Activated CD8-positive, alpha-beta memory T cell treated with anti-CD3 and anti-CD28 coated beads, Interleukin-2, amount 50 U/mL, for 4 hours (primary cell): Measurements from ENCODE around the gene MPRIP.
A peak's percentile ranks its signal among the peaks of the same experiment; 100 is the strongest.

ENCODE experiments used
- DNase-seq: peaks from one replicate; pipeline ENCODE4 v3.0.0-alpha.2; 2020

The MPRIP gene

GRCh38 chr17:17200831-17201230, 158.6 kb downstream of the MPRIP start:
- no peak for DNase-seq

GRCh38 chr17:17201271-17201670, 159.0 kb downstream of the MPRIP start:
- no peak for DNase-seq

- DNase-seq = no peak
These were observed 159.7 kb downstream of the MPRIP start for GRCh38 chr17:17201907-17202306.

DNA sequence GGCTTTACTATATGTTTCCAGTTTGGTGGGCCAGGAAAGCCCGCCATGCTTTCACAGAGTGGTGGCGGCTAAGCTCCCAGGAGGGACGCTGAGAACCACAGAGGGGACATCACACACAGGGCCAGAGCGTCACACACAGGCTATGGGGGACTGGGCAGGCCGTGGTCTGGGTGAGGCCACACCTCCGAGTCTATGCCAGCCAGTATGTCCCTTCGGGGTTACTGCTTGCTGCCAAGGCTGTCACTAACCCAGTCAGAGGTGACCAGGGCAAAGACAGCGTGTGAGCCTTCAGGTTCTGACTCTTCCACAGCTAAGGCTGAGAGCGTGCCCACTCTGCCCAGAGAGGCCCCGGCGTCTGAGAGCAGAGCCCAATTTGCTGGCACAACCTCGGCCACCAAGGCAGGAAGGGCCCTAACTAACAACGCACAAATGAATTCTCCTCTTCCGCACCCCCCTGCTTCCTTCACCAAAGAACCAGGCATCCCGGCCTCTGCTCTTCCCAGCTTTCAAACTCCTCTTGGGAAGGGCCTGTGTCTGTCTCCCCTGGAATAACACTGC, 161.0 kb downstream of the MPRIP start:
- no peak for DNase-seq

DNA sequence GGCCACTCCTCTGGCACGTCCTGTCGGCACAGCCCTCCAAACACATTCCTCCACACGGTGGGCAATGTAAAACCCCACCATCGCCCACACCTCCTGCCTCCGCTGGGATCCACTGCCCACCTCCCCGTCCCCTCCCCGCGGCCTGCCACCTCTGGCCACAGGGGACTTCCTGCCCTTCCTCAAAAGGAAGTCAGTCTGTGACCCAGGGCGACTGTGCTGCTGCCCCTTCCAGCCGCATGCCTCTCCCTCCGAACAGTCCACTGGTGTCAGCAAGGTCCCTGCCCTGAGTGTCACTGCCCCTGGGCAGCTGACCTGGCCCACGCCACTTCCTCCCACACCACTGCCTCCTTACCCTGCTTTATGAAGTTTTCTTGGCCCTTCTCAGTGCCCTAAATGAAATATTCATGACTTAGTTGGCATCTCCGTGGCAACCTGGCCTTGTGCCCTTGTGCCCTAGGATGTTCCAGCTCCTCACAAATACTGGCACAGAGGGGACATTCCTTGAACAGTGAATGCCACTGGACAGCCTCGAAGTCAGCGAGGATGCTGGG, 161.9 kb downstream of the MPRIP start:
- DNase-seq = no peak

DNA sequence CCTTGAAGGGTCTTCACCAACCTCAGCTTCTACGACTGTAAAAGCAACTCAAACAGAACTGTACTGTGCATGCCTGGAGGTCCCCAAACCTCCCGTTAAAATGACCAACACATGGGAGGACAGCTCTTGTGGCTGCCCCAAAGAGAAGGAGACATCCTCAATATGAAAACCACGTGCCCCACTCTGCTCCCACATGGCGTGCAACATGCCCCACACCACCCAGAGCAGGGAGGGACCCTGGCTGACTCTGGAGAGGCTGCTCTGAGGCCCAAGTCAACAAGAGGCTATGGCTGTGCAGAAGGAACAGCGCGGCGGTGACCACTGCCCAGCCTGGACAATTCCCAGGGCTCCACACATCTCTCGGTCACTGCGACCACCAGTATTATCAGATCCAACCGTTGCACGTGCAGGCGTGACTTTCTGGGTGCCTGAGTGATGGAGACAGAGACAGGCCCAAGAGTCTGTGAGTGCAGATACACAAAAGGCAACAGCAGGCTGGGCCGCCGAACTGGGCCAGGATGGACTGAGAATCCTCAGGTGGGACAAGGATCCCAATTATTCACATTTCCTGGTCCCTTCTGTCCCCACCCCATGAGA, 162.5 kb downstream of the MPRIP start:
- DNase-seq = no peak

DNA sequence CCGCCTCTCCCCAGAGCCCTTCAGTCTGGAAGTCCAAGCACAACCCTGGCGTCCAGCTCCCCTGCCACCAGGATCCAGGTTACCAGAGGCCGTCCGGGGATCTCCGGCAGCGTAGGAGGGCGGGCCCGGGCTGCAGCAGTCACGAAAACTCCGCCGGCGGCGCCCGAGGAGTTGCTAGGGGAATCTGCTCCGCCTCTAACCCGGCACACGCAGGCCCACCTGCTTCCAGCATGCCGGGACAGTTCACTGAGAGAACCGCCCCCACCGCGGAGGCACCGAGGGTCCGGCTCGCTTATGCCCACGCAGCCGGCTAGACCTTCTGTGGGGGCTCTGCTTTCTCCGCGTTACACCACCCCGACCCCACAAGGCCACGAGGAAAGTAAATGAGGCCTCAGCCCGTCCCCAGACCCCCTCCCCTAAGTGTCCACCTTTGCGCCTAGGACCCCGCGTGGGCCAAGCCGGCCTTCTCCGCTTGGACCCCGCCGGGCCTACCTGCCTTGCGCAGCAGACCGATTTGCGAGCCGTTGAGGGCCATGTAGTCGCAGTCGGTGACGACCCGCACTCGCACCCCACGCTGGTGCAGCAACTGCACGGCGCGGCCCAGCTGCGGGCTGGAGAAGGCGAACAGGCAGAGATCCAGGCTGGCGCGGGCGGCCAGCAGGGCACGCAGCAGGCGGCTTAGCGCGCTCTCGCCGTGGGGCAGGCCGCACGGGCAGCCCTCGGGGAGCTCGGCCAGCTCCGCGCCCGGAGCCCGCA, 163.3 kb downstream of the MPRIP start:
- DNase-seq = peak; percentile 71

DNA sequence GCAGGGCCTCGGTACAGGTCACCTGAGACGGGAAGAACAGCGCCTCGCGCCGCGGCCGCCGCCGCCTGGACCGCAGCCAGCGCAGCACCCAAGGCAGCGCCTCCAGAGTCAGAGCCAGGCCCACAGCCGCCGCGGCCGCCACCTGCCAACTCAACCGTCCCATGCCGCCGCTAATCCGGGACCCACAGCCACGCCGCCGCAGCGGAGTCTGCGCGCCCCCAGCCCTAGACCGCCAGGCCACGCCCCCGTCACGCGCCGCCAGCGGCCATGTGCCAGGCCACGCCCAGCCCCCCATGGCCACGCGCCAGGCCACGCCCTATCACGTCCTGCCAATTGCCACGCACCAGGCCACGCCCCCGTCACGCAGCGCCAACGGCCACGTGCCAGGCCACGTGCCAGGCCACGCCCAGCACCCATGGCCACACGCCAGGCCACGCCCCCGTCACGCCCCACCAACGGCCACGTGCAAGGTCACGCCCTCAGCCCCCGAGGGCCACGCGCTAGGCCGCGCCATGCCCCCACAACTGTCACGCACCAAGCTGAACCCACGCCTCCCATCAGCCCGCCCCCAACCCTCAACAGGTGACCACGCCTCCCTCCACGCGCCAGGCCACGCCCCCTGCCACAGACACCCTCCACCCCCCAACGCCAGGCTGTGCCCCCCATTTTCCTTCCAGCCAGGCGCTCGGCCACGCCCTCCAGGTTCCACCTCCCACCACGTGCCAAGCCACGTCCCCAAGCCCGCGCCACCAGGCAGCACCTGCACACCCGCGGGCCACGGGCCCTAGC, 164.1 kb downstream of the MPRIP start, which contains the start of gene PLD6:
Gene PLD6 (minus strand): TSS at position 210 of the 789 bp plus-strand sequence. CDS start 47 bp downstream, at position 163.
- peak; percentile 96 for DNase-seq

GRCh38 chr17:17206913-17207335, 164.7 kb downstream of the MPRIP start:
- DNase-seq = no peak

DNA sequence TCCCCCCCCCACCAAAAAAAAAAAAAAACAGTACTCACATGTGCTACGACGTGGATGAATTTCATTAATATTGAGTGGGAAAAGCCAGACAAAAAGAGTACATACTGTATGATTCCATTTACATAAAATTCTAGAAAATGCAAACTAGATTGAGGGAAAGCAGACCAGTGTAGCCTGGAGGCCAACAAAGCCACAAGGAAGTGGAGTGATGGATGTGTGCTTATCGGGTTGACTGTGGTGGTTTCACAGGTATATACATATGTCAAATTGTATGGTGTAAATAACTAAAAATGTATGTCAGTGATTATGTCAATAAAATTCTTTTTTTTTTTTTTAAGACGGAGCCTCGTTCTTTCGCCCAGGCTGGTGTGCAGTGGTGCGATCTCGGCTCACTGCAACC, 165.7 kb downstream of the MPRIP start:
- no peak for DNase-seq

- DNase-seq = no peak
These were observed 171.5 kb downstream of the MPRIP start for GRCh38 chr17:17213775-17214174.

DNA sequence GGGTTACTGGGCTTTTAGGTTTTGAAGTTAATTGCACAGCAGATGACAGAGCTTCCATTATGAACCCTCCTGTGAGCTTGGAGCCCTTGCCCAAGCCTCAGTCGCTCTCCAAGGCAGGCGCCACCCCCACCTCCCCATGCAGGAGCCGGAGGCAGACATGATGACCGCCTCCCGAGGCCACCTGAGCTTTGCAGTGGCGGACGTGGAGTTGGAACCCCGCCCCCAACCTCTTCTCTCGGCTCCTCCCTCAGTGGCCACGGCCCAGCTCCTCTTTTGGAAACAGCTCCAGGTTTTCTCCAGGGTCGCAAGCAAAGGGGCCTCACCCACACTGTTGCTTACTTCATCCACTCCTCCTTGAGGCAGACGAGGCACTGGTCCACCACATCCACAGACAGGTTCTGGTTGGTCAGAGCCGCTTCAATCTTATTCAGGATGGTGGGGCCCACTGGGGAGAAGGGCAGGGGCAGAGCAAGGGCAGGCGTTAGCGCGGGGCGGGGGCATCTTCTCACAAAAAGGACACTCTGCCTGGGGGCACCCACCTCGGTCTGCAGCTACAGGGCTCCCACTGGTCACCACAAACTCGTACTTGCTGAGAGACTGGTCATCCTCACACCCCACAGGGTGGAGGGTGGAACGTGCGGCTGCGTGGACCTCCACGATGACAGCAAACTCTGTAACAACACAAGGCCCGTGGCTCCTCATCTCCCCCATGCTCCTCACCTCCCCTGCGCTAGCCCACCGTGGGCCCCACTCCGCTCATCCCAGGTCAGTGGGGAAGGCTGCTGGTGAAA, 172.6 kb downstream of the MPRIP start:
- no peak for DNase-seq

DNA sequence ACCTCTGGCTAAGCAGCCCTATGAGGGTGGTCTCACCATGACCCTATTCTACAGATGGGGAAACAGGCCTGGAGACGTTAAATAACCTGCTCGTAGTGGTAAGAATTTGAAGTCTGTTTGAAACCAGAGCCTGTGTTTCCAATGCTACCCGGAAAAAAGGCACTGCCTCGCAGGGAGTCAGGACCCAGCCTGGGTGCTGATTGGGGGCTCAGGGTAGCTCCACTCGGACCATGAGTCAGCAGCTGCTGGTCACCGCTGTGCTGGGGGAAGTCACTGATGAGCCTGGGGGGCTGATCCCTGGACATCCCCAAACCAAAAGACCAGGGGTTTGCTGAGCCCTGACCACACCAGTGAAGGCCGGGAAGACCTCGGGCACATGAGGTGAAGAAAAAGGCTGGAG, 173.3 kb downstream of the MPRIP start:
- DNase-seq = no peak

- DNase-seq = no peak
These were observed 174.0 kb downstream of the MPRIP start for GRCh38 chr17:17216236-17216635.

GRCh38 chr17:17216776-17217175, 174.5 kb downstream of the MPRIP start:
- DNase-seq = no peak

DNA sequence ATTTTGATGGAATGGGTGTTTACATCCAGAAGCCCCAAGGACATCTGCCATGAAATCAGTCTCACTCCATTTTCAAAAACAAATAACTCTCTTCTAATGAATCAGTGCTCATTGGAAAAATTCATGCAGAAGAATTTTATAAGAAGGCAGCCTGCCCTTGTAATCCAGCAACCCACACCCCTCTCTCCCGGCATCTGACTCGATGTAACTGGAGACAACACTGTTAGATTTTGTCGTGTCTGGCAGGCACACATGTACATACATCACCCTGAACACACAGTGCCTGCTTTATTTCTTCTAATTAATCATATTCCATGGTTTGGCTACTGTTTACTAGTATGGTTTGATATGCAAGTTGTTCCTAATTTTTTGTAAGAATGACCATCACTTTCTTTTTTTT, 175.7 kb downstream of the MPRIP start:
- DNase-seq = no peak

GRCh38 chr17:17220529-17220928, 178.3 kb downstream of the MPRIP start:
- no peak for DNase-seq

GRCh38 chr17:17221329-17221728, 179.1 kb downstream of the MPRIP start:
- DNase-seq = no peak

- DNase-seq = no peak
These were observed 181.5 kb downstream of the MPRIP start for GRCh38 chr17:17223736-17224135.

- DNase-seq = no peak
These were observed 181.9 kb downstream of the MPRIP start for GRCh38 chr17:17224137-17224536.

DNA sequence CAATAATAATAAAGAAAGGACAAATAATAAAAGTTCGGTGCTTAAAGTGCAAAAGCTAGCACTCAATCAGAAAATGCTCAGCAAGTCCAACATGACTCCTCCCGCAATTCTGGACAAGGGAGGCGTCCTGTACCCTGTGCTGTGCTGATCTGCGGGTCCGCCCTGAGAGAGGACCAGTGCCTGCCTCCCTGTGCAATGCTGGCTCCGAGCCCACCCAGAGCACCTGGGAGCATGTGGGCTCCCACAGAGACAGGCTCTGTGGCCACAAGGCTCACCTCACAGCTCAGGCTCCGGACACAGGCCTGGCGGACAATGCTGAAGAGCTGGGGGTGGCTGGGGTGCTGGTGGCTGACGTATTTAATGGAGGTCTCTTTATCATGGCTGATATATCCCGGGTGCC, 183.6 kb downstream of the MPRIP start:
- DNase-seq = no peak
